Urothelium cell line (cell line): ENCODE measurements around the gene PEX26.

Experiments
- DNase-seq: peaks from one replicate; pipeline ENCODE4 v3.0.0; 2011; ENCODE audit warnings: low spot score, mixed read lengths
- FAIRE-seq: peaks from 2 replicates; lab custom pipeline; 2011; peaks lifted over from hg19 to GRCh38; lab: Jason Lieb, UNC

The PEX26 gene

GRCh38 chr22:18152519-18152918, 74.7 kb downstream of the PEX26 start:
- FAIRE-seq (no peak), DNase-seq (no peak)

DNA sequence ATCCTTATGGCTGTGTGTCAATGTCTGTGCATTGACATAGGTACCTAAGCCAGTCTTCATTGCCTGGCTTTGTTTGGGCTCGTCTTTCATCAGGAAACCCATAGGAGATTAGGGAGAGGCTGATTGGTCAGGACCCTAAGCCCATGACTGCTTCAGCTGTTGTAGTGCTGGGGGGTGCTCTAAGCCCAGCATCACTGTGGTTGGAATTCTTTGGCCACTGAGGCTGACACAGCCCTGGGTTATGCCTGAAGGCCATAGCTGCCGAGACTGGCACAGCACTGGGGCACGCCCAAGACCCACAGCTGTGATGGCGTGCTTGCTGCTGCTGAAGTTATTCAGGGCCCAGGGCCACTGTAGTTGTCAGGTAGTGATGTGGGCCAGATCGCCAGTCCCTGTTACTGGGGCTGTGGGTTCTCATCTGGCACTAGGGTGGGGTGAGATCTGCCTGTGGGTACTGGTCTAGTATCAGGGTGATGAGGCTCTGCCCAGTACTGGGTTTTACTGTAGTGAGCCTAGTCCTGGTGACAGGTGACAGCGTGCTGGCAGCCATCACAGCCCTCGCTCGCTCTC, 77.1 kb downstream of the PEX26 start:
- no peak for DNase-seq
- no peak for FAIRE-seq
